ENCODE results near the gene ZNF227.
"Not testable (repeated sequence)": the region's sequence is repeated elsewhere in the genome, so short reads cannot be mapped to it uniquely, and the experiment has no call there.

Gene ZNF227

DNA sequence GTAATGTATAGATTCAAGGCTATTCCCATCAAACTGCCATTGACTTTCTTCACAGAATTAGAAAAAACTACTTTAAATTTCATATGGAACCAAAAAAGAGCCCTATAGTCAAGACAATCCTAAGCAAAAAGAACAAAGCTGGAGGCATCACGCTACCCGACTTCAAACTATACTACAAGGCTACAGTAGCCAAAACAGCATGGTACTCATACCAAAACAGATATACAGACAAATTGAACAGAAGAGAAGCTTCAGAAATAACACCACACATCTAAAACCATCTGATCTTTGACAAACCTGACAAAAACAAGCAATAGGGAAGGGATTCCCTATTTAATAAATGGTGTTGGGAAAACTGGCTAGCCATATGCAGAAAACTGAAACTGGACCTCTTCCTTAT lies 40.0 kb downstream of the ZNF227 start:
- not testable (repeated sequence) for DNase-seq (ENCODE audit: low spot score)

DNA sequence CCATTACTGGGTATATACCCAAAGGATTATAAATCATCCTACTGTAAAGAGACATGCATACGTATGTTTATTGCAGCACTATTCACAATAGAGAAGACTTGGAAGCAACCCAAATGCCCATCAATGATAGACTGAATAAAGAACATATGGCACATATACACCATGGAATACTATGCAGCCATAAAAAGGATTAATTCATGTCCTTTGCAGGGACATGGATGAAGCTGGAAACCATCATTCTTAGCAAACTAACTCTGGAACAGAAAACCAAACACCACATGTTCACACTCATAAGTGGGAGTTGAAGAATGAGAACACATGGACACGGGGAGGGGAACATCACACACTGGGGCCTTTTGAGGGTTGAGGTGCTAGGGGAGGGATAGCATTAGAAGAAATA lies 41.1 kb downstream of the ZNF227 start:
- DNase-seq (ENCODE audit: low spot score) = not testable (repeated sequence)

DNA sequence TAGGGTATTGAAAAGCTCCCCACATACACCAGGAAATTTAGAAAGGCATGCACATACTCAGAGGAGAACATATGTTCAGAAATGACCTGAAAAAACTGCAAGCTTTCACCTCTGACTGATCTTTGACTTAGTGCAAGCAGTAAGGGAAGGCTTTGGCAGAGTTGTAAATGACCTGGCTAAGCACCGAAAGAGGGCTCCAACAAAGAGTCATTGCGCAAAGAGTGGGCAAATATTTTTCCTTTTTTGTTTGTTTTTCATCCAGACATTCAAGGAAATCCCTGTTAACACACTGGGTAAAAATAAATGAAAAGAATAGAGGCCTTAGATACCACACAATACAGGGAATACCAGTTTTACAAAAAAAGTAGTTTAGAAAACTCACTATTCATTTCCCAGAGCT lies 42.2 kb downstream of the ZNF227 start:
- no peak for DNase-seq (ENCODE audit: low spot score)

DNA sequence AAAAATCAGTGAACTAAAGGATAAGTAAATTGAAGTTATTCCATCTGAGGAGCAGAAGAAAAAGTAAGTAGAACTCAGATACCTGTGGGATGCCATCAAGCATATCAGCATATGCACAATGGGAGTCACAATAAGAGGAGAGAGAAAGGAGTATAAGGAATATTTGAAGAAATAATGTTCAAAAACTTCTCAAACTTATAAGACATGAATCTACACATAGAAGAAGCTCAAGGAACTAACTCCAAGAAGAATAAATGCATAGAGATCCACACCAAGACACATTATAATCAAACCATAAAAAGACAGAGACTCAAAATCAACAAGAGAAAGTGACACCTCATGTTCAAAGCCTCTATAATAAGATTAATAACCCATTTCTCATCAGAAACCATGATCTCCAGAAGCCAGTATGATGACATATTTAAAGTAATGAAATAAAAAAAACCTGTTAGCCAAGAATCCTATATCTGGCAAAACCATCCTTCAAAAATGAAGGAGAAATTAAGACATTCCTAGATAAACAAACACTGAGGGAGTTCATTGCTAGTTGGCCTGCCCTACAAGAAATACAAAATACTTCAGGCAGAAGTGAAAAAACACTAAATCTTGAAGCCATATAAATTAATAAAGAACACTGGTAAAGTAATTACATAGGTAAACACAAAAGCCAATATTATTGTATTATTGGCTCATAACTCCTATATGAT lies 43.5 kb downstream of the ZNF227 start:
- DNase-seq (ENCODE audit: low spot score) = no peak

DNA sequence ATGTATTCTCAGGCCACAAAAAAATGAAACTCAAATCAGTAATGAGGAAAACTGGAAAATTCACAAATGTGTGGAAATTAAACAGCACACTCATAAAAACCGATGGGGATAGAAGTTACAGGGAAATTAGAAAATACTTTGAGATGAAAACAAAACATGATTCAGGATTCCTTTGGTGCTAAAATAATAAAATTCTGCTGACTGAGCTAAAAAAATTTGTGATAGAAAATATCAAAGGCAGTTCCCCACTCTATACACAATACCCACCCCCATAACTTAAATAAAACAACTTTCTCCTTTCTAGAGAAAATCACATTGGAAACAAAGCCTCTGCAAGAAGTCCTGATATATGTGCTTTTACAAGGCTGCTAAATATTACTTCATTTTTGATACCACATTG lies 45.8 kb downstream of the ZNF227 start:
- DNase-seq (ENCODE audit: low spot score) = no peak

DNA sequence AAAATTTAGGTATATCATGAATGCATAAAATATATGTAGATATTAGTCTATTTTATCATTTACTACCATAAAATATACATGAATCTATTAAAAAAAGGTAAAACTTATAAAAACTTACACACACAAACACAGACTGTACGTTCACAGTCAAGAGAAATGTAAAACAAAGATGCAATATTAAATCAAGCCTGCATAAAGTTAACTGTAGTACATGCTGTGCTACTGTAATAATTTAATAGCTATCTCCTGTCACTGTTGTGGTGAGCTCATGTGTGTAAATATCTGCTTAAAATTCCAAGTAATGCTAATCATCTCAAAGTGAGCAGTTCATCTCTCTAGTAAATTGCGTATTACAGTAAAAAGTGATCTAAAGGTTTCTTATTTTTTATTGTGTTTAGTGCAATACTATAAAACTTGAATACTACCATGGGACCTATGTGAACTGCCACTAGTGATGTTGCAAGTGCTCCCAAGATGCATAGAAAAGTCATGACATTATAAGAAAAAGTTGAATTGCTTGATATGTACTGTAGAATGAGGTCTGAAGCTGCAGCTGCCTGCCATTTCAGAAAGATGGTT lies 46.6 kb downstream of the ZNF227 start:
- no peak for DNase-seq (ENCODE audit: low spot score)

DNA sequence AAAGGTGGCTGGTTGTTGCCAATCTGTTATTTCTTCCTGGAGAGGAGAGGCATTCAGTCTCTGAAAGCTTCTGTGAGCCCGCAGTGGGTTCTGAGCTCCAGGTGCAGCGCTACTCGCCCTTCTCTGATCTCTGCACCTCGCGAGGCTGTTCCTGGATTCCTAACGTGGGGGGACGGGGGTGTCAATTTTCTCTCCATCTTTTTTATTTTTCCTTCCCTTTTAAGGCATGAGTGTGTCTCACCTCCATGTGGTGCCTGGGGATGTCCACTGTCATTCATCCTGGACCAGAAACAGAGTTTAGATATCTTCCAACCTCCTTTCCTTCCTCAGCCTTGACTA lies 48.0 kb downstream of the ZNF227 start:
- no peak for DNase-seq (ENCODE audit: low spot score)

DNA sequence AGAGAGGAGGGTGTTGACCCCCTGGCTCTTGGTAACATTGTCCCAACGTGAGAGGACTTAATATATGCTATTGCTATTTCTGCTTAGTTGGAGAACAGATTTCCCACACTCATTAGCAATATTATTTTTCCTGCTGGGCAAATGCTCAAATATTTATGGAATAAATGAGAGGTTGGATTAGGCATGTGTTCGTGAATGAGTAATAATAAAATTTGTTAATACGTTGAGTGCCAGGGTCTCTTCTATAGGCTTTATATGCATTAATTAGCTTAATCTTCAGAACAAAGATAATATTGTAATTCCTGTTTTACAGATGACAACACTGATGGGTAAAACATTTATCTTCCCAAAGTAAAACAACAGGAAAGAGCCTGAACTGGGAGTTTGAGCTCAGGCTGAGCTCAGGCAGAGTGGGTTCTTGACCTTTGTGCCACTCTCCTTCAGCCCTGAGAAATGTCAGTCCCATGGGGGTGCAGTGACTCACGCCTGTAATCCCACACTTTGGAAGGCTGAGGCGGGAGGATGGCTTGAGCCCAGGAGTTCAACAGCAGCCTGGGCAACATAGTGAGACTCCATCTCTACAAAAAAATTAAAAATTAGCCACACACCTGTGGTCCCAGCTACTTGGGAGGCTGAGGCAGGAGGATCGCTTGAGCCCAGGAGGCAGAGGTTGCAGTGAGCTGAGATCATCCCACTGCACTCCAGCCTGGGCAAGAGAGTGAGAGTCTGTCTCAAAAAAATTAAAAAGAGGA lies 48.5 kb downstream of the ZNF227 start:
- DNase-seq (ENCODE audit: low spot score) = no peak

DNA sequence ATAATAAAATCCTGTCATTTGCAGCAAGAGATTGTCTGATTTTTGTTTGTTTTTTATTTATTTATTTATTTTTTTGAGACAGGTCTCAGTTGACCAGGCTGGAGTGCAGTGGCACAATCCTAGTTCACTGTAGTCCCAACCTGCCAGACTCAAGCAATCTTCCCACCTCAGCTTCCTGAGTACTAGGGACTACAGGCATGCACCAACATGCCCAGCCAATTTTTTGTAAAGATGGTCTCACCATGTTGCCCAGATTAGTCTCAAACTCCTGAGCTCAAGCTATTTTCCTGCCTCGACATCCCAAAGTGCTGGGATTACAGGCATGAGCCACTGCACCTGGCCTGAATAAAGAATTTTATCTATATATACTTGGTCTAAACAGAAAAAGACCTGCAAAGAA lies 65.0 kb downstream of the ZNF227 start:
- DNase-seq (ENCODE audit: low spot score) = no peak

DNA sequence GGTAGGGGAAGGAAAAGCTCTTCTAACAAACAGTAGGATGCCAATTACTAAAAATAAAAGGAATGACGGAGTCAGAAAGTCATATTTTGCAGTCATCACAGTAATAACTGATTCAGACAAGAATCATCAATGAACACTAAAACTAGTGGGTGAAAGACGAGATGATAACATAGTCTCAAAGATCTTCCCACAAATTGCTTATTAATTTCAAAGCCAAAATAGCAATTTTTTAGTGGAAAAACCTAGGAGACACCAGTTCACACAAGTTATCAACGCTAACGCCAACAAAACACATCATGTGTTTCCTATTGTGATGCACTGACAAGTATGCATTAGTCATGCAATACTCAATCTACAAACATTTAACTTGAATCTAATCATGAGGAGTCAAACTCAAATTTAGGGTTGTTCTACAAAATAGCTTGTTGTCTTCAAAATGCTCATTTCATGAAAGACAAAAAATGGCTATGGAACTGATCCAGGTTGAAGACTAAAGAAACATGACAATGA lies 65.9 kb downstream of the ZNF227 start:
- DNase-seq (ENCODE audit: low spot score) = no peak

DNA sequence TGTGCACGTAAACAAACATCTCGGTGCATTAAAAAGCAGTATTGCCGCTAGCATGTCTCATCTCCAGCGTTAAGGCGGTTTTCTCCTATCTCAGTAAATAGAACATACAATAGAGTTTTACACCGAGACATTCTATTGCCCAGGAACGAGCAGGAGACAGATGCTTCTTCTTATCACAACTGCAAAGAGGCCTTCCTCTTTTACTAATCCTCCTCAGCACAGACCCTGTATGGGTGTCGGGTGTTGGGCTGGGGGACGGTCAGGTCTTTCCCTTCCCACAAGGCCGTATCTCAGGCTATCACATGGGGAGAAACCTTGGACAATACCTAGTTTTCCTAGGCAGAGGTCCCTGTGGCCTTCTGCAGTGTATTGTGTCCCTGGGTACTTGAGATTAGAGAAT lies 68.6 kb downstream of the ZNF227 start:
- no peak for DNase-seq (ENCODE audit: low spot score)

DNA sequence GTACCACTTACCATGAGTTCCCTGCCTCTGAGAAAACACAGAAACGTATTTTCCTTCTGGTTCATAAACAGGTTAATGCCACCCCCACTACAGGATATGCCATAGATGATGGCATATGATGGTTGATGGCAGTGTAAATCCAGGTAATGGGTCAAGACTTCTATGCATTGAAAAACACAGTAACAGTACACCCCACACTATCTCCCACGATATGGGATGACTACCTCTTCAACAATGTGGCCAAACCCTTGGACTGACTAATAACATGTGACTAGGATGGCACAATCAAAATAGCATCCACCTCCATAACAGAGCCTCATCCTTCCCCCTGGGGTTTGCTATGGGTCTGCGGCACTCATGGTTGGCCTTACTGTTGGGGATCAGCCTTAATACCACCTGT lies 70.5 kb downstream of the ZNF227 start:
- no peak for DNase-seq (ENCODE audit: low spot score)

DNA sequence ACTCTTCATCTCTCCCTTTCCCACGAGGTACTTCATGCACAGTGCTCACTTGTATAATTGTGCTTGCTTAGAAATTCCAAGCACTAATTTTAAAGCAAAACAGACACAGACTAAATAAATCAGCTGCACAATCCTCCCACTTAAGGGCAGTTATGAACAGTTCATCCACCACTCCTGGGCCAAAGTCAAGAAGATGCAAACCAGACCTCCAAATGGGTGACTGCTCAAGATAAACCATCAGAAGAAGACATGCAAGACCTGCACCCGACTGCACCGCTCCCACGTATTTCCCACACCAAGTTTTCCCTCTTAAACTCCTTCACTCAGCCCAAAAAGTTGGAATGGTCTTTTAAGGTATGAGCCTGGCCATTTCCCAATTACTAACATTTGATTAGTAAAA lies 72.6 kb downstream of the ZNF227 start:
- no peak for DNase-seq (ENCODE audit: low spot score)
